DOHH2 (cell line): Measurements from ENCODE around the gene FBXL17.

Source experiments
- CTCF ChIP-seq: fragments of 200-600 bp; sonication (generic); IDR thresholded peaks from one replicate; pipeline ENCODE4 v1.5.1; 2014; ENCODE audit warnings: antibody characterized with exemption, mild to moderate bottlenecking, low read depth, low read length; ENCODE audit not compliant: poor library complexity, severe bottlenecking
- EZH2phosphoT487 ChIP-seq: fragments of 200-600 bp; sonication (generic); IDR thresholded peaks from 2 replicates; pipeline ENCODE4 v1.6.1; 2017; ENCODE audit warnings: borderline replicate concordance, mild to moderate bottlenecking, antibody characterized with exemption, low read length, moderate library complexity, mixed read lengths

- TF ChIP-seq CTCF = no peak
- TF ChIP-seq EZH2phosphoT487 = no peak
Observed at GRCh38 chr5:108324886-108325285, 57.0 kb downstream of the FBXL17 start.
